ENCODE data around the gene PI16.

The PI16 gene

GRCh38 chr6:36975231-36976006 lies 20.9 kb downstream of the PI16 start:
- H3K4me3 ChIP-seq (replicated peaks; ENCODE audit: insufficient read depth, low read length) = no peak overlapping the region
- H3K27me3 ChIP-seq (ENCODE audit: insufficient read depth, poor library complexity, severe bottlenecking) = no peaks in the 10 kb centered on the region
- DNase-seq (ENCODE audit: low read depth in 1 of 2, low spot score in 1 of 2) = no peak
- no peak for TF ChIP-seq SPI1 (IDR thresholded peaks at IDR 0.05; ENCODE audit: borderline replicate concordance, low read depth)
- TF ChIP-seq, protein P1, sequence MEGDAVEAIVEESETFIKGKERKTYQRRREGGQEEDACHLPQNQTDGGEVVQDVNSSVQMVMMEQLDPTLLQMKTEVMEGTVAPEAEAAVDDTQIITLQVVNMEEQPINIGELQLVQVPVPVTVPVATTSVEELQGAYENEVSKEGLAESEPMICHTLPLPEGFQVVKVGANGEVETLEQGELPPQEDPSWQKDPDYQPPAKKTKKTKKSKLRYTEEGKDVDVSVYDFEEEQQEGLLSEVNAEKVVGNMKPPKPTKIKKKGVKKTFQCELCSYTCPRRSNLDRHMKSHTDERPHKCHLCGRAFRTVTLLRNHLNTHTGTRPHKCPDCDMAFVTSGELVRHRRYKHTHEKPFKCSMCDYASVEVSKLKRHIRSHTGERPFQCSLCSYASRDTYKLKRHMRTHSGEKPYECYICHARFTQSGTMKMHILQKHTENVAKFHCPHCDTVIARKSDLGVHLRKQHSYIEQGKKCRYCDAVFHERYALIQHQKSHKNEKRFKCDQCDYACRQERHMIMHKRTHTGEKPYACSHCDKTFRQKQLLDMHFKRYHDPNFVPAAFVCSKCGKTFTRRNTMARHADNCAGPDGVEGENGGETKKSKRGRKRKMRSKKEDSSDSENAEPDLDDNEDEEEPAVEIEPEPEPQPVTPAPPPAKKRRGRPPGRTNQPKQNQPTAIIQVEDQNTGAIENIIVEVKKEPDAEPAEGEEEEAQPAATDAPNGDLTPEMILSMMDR (IDR thresholded peaks at IDR 0.05; ENCODE audit: insufficient read depth, low read length) = no peak
- TF ChIP-seq POLR2AphosphoS5 (IDR thresholded peaks at IDR 0.05; ENCODE audit: low read depth) = no peak
- no peak for TF ChIP-seq REST (IDR thresholded peaks at IDR 0.05; ENCODE audit: insufficient replicate concordance, low read depth)
- TF ChIP-seq GABPA (IDR thresholded peaks at IDR 0.05; ENCODE audit: low read depth) = no peak
- no peak overlapping the region for H3K27ac ChIP-seq (replicated peaks)

DNA sequence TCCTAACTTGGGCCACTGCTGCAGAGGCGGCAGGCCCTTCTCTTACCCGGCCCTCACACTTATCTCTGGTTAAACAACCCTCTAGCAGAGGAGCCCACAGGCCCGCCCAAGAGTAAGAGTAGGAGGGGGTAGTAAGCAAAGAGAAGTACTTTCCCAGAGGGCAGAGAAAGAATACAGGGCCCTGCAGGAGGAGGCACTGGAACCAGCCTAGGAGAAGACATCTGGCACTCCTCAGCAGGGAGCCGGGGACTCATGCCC lies 21.4 kb downstream of the PI16 start:
- TF ChIP-seq GABPA (IDR thresholded peaks at IDR 0.05; ENCODE audit: low read depth) (no peak), POLR2AphosphoS5 (IDR thresholded peaks at IDR 0.05; ENCODE audit: low read depth) (no peak), SPI1 (IDR thresholded peaks at IDR 0.05; ENCODE audit: borderline replicate concordance, low read depth) (no peak), REST (IDR thresholded peaks at IDR 0.05; ENCODE audit: insufficient replicate concordance, low read depth) (no peak)
- TF ChIP-seq, protein P1 (IDR thresholded peaks at IDR 0.05; ENCODE audit: insufficient read depth, low read length) = no peak
- Histone ChIP-seq H3K27me3 (ENCODE audit: insufficient read depth, poor library complexity, severe bottlenecking) (no peaks in the 10 kb centered on the region), H3K27ac (replicated peaks) (no peak overlapping the region), H3K4me3 (replicated peaks; ENCODE audit: insufficient read depth, low read length) (no peak overlapping the region)
- no peak for DNase-seq (ENCODE audit: low read depth in 1 of 2, low spot score in 1 of 2)

DNA sequence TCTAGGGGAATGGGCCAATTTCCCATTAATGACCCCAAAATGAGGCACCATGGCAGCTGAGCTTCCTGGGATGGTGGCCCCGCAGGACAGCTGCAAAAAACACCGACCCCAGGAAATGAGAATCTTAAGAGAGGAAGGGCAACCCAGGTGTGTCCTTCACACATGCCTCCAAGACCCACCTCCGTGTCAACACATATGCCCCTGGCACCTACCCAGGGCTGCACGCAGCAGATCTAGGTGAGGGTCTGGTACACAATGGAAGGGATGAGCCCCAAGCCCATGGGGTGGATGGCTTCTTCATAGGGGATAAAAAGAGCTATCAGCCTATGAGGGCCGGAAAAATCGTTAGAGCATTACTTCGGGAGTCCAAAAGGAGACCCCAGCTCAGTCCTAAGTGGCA lies 22.0 kb downstream of the PI16 start:
- TF ChIP-seq POLR2AphosphoS5 (IDR thresholded peaks at IDR 0.05; ENCODE audit: low read depth) (no peak), SPI1 (IDR thresholded peaks at IDR 0.05; ENCODE audit: borderline replicate concordance, low read depth) (no peak), GABPA (IDR thresholded peaks at IDR 0.05; ENCODE audit: low read depth) (no peak), REST (IDR thresholded peaks at IDR 0.05; ENCODE audit: insufficient replicate concordance, low read depth) (no peak)
- TF ChIP-seq, protein P1 (IDR thresholded peaks at IDR 0.05; ENCODE audit: insufficient read depth, low read length) = no peak
- Histone ChIP-seq H3K4me3 (replicated peaks; ENCODE audit: insufficient read depth, low read length) (no peak overlapping the region), H3K27me3 (ENCODE audit: insufficient read depth, poor library complexity, severe bottlenecking) (no peaks in the 10 kb centered on the region), H3K27ac (replicated peaks) (no peak overlapping the region)
- no peak for DNase-seq (ENCODE audit: low read depth in 1 of 2, low spot score in 1 of 2)
